Urinary bladder (tissue), 4 donors: ENCODE measurements around the gene ZNF407. TPM values are rescaled to one million over a fixed set of nuclear protein-coding genes. Genes with fewer than 3 reads are reported as not detected.
"Not testable (repeated sequence)": the region's sequence is repeated elsewhere in the genome, so short reads cannot be mapped to it uniquely, and the experiment has no call there.

ENCODE experiments used
- DNase-seq: peaks from one replicate; pipeline ENCODE4 v3.0.0-alpha.2; 2015; ENCODE audit errors: extremely low spot score
- H3K27ac ChIP-seq: one replicate; pipeline ENCODE4 v1.5.1; 2013; ENCODE audit warnings: low read depth, mild to moderate bottlenecking, moderate library complexity
- H3K36me3 ChIP-seq: one replicate; pipeline ENCODE4 v1.6.1; 2013; ENCODE audit warnings: mild to moderate bottlenecking, moderate library complexity; ENCODE audit not compliant: insufficient read depth
- H3K4me1 ChIP-seq: one replicate; pipeline ENCODE4 v1.6.1; 2013; ENCODE audit warnings: mild to moderate bottlenecking, moderate library complexity; ENCODE audit not compliant: insufficient read depth
- H3K4me3 ChIP-seq: one replicate; pipeline ENCODE4 v1.5.1; 2013; ENCODE audit warnings: low read depth, low read length
- WGBS: extraction: QIAGEN DNeasy Blood & Tissue Kit; methylation state at CpG from one replicate; pipeline ENCODE4 v1.1.7; 2013; 5-methylcytosine and 5-hydroxymethylcytosine counted together
- polyA plus RNA-seq: library from polyadenylated mRNA; stranded (reverse); fragments of 200-250 nt; gene quantifications from one replicate; pipeline ENCODE4 v1.2.3, GENCODE V29; 2013
- total RNA-seq: library from RNA; depleted of rRNA; stranded (reverse); fragments of >200 nt; gene quantifications from one replicate; pipeline ENCODE4 v1.2.3, GENCODE V29; 2014
- donor health status: healthy with polysubstance abuse.
- donor health status: healthy.

The ZNF407 gene
- total and polyA plus RNA-seq, 2 donors: 5.9 to 40.8 TPM

DNA sequence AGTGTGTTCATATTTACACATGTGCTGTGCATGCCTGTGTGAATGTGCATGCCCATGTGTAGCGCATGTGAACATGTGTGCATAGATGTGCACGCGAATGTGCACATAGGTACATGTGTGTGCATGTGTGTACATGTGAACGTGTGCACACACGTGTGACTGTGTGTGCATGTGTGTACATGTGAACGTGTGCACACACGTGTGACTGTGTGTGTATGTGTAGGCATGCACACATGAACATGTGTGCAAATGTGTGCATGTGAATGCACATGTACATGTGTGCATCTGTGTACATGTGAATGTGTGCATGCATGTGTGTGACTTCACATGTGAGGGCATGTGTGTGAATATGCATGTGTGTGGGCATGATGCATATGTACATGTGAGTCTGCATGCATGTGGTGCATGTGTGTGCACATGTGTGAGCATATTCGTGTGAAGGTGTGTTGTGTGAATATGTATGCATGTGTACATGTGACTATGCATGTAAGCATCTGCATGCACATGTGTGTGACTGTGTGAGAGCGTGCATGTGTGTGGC, 488.9 kb downstream of the ZNF407 start:
- no peak for DNase-seq
- Histone ChIP-seq H3K4me1 (no peaks in the 10 kb centered on the region), H3K27ac (no peak overlapping the region), H3K36me3 (no peaks in the 10 kb centered on the region), H3K4me3 (no peak overlapping the region)
- WGBS: 94% methylated on average over 9 of the region's 9 CpGs

- no peak for DNase-seq
- H3K4me1 ChIP-seq: no peaks in the 10 kb centered on the region
- 98% methylated on average over 43 of the region's 43 CpGs for WGBS
- no peaks in the 10 kb centered on the region for H3K36me3 ChIP-seq
- no peak overlapping the region for H3K27ac ChIP-seq
- H3K4me3 ChIP-seq: no peak overlapping the region
Observed at GRCh38 chr18:75087119-75088020, 489.7 kb downstream of the ZNF407 start.

- 90% methylated on average over 8 of the region's 8 CpGs for WGBS
- H3K4me3 ChIP-seq: no peak overlapping the region
- no peaks in the 10 kb centered on the region for H3K36me3 ChIP-seq
- no peaks in the 10 kb centered on the region for H3K4me1 ChIP-seq
- no peak for DNase-seq
- H3K27ac ChIP-seq: no peak overlapping the region
Observed at GRCh38 chr18:75088021-75088506, 490.4 kb downstream of the ZNF407 start.

GRCh38 chr18:75088622-75089211, 491.0 kb downstream of the ZNF407 start:
- H3K4me3 ChIP-seq: no peak overlapping the region
- no peak overlapping the region for H3K27ac ChIP-seq
- H3K4me1 ChIP-seq: no peaks in the 10 kb centered on the region
- no peaks in the 10 kb centered on the region for H3K36me3 ChIP-seq
- no peak for DNase-seq
- WGBS: 93% methylated on average over 20 of the region's 20 CpGs

- no peak for DNase-seq
- no peak overlapping the region for H3K27ac ChIP-seq
- no peaks in the 10 kb centered on the region for H3K4me1 ChIP-seq
- H3K36me3 ChIP-seq: no peaks in the 10 kb centered on the region
- 92% methylated on average over 31 of the region's 31 CpGs for WGBS
- no peak overlapping the region for H3K4me3 ChIP-seq
Observed at GRCh38 chr18:75089748-75090327, 492.2 kb downstream of the ZNF407 start.

- no peaks in the 10 kb centered on the region for H3K36me3 ChIP-seq
- H3K4me3 ChIP-seq: no peak overlapping the region
- no peak for DNase-seq
- no peaks in the 10 kb centered on the region for H3K4me1 ChIP-seq
- 93% methylated on average over 22 of the region's 22 CpGs for WGBS
- H3K27ac ChIP-seq: no peak overlapping the region
Observed at GRCh38 chr18:75090336-75090735, 492.7 kb downstream of the ZNF407 start.

DNA sequence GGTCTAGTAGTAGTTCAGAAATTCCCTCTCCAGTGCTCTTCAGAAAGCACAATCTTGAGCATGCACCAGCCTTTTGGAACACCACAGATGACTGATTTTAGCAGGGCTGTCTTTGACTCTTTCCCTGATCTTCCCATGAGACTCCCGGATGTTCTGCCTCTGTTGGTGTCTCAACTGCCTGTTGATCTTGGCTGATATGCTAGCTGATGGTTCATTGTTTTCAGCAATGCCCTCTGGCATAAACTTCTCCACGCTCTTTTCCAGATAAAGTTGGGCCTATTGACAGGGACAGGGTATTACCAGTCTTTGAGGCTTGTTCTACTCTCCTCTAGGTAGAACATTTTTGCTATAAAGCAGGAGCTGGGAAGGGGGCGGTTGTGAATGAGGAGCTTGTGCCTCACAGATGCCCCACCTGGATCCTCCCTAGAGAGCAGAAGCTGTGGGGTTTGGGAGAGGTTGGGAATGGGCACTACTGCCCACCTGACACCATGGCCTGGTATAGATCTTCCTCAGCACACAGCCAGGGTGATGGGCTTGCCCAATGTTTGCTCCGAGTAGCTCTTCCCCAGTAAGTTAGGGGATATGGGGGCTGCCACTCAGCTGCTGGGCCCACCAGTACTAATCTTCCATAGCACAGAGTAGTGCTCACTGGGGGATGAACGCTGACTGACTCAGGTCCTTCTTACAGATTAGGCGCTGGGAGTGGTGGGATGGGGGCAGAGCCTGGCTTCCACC, 500.0 kb downstream of the ZNF407 start:
- Histone ChIP-seq H3K4me1 (no peaks in the 10 kb centered on the region), H3K27ac (no peak overlapping the region), H3K4me3 (no peak overlapping the region), H3K36me3 (no peaks in the 10 kb centered on the region)
- no peak for DNase-seq
- WGBS: 95% methylated on average over 6 of the region's 6 CpGs

GRCh38 chr18:75100832-75101630, 503.4 kb downstream of the ZNF407 start:
- WGBS: 94% methylated on average over 3 of the region's 3 CpGs
- Histone ChIP-seq H3K4me1 (no peaks in the 10 kb centered on the region), H3K36me3 (no peaks in the 10 kb centered on the region), H3K4me3 (no peak overlapping the region), H3K27ac (no peak overlapping the region)
- DNase-seq: no peak

DNA sequence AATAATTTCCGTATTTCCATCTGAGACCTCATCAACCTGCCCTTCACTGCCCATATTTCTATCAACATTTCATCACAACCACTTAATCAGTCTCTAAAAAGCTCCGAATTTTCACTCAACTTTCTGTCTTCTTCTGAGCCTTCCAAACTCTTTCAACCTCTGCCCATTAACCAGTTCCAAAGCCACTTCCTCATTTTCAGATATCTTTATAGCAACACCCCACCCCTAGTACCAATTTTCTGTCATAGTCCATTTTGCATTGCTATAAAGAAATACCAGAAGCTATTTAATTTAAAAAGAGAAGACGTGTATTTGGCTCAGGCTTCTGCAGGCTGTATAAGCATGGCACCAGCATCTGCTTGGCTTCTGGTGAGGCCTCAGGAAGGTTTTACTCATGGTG, 504.2 kb downstream of the ZNF407 start:
- Histone ChIP-seq H3K4me3 (no peak overlapping the region), H3K27ac (no peak overlapping the region), H3K4me1 (no peaks in the 10 kb centered on the region), H3K36me3 (no peaks in the 10 kb centered on the region)
- DNase-seq: no peak
- 84% methylated on average over 3 of the region's 3 CpGs for WGBS

DNA sequence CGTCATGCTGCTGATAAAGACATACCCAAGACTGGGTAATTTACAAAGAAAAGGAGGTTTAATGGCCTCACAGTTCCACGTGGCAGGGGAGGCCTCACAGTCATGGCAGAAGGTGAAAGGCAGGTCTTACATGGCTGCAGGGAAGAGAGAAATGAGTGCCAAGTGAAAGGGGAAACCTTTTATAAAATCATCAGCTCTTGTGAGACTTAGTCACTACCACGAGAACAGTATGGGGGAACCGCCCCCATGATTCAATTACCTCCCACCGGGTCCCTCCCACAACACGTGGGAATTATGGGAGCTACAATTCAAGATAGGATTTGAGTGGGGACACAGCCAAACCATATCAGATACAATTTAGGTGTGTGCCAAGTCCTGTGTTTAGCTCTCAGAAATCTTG, 506.4 kb downstream of the ZNF407 start:
- not testable (repeated sequence) for H3K36me3 ChIP-seq, H3K4me3 ChIP-seq, H3K4me1 ChIP-seq, H3K27ac ChIP-seq, DNase-seq
- 74% methylated on average over 6 of the region's 6 CpGs for WGBS

DNA sequence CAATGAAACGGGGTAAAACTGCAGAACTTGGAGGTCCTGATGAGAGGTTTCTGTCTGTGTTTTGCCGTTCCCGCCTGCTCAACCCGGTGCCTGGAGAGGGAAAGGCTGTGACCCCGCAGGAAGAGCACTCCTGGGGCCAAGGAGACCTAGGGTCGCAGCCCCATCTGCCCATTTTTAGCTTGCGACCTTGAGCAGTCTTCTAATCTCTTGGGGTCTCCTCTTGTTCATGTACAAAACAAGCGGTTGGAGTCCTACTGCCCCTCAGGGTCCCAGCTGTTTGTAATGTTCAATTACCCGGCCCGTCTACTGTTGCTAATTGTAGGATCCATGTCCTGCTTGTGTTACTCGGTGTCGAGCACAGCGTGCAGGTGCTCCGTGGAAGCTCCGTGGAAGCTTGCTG, 506.8 kb downstream of the ZNF407 start:
- no peak for DNase-seq
- 95% methylated on average over 15 of the region's 15 CpGs for WGBS

GRCh38 chr18:75105551-75106254, 508.0 kb downstream of the ZNF407 start:
- no peak overlapping the region for H3K27ac ChIP-seq
- H3K4me3 ChIP-seq: no peak overlapping the region
- H3K4me1 ChIP-seq: no peaks in the 10 kb centered on the region
- DNase-seq: no peak
- WGBS: 90% methylated on average over 15 of the region's 15 CpGs
- H3K36me3 ChIP-seq: no peaks in the 10 kb centered on the region

More for the DNA sequence above, 506.8 kb downstream of the ZNF407 start:
- H3K4me1 ChIP-seq: no peaks in the 10 kb centered on the region
- no peak overlapping the region for H3K4me3 ChIP-seq
- H3K36me3 ChIP-seq: no peaks in the 10 kb centered on the region
- no peak overlapping the region for H3K27ac ChIP-seq
